Activated CD8-positive, alpha-beta memory T cell treated with anti-CD3 and anti-CD28 coated beads for 24 hours (primary cell): ENCODE results near the gene USP6NL.
"Not testable (repeated sequence)": the region's sequence is repeated elsewhere in the genome, so short reads cannot be mapped to it uniquely, and the experiment has no call there.

Experiments used
- DNase-seq: peaks from one replicate; pipeline ENCODE4 v3.0.0-alpha.2; 2020

USP6NL gene

GRCh38 chr10:11511321-11511720 lies 100.1 kb downstream of the USP6NL start:
- no peak for DNase-seq

- no peak for DNase-seq
Observed at GRCh38 chr10:11510736-11511135, 100.7 kb downstream of the USP6NL start.

GRCh38 chr10:11510281-11510680 lies 101.2 kb downstream of the USP6NL start:
- no peak for DNase-seq

GRCh38 chr10:11509036-11509435 lies 102.4 kb downstream of the USP6NL start:
- no peak for DNase-seq

GRCh38 chr10:11506247-11506789 lies 105.1 kb downstream of the USP6NL start:
- no peak for DNase-seq

GRCh38 chr10:11505639-11506038 lies 105.8 kb downstream of the USP6NL start:
- no peak for DNase-seq

- no peak for DNase-seq
Observed at GRCh38 chr10:11504566-11505285, 106.7 kb downstream of the USP6NL start.

GRCh38 chr10:11501600-11501999 lies 109.8 kb downstream of the USP6NL start:
- no peak for DNase-seq

GRCh38 chr10:11499425-11500071 lies 111.9 kb downstream of the USP6NL start:
- DNase-seq, result no peak

- no peak for DNase-seq
Observed at GRCh38 chr10:11498399-11498798, 113.1 kb downstream of the USP6NL start.

- DNase-seq, result not testable (repeated sequence)
Observed at GRCh38 chr10:11494923-11495322, 116.5 kb downstream of the USP6NL start.

- DNase-seq, result no peak
Observed at GRCh38 chr10:11493646-11494045, 117.8 kb downstream of the USP6NL start.

GRCh38 chr10:11491087-11491486 lies 120.4 kb downstream of the USP6NL start:
- DNase-seq, result no peak

GRCh38 chr10:11489591-11489990 lies 121.9 kb downstream of the USP6NL start:
- no peak for DNase-seq

- DNase-seq, result no peak
Observed at GRCh38 chr10:11488126-11488525, 123.3 kb downstream of the USP6NL start.

GRCh38 chr10:11483201-11484148 lies 128.0 kb downstream of the USP6NL start:
- DNase-seq, result no peak

- DNase-seq, result no peak
Observed at GRCh38 chr10:11482306-11482705, 129.1 kb downstream of the USP6NL start.

- DNase-seq, result no peak
Observed at GRCh38 chr10:11480687-11481086, 130.8 kb downstream of the USP6NL start.

GRCh38 chr10:11479300-11479699 lies 132.2 kb downstream of the USP6NL start:
- DNase-seq, result no peak

- no peak for DNase-seq
Observed at GRCh38 chr10:11478807-11479206, 132.6 kb downstream of the USP6NL start.

- no peak for DNase-seq
Observed at GRCh38 chr10:11475831-11476434, 135.5 kb downstream of the USP6NL start.

GRCh38 chr10:11473128-11473760 lies 138.2 kb downstream of the USP6NL start:
- no peak for DNase-seq
